Measurements from ENCODE around the gene NDUFB1. TPM values are rescaled to one million over a fixed set of nuclear protein-coding genes. Genes with fewer than 3 reads are reported as not detected.

NDUFB1 gene
- total RNA-seq, 1 donor from 2014 or later, result 60.8 TPM

- TF ChIP-seq, protein P1, sequence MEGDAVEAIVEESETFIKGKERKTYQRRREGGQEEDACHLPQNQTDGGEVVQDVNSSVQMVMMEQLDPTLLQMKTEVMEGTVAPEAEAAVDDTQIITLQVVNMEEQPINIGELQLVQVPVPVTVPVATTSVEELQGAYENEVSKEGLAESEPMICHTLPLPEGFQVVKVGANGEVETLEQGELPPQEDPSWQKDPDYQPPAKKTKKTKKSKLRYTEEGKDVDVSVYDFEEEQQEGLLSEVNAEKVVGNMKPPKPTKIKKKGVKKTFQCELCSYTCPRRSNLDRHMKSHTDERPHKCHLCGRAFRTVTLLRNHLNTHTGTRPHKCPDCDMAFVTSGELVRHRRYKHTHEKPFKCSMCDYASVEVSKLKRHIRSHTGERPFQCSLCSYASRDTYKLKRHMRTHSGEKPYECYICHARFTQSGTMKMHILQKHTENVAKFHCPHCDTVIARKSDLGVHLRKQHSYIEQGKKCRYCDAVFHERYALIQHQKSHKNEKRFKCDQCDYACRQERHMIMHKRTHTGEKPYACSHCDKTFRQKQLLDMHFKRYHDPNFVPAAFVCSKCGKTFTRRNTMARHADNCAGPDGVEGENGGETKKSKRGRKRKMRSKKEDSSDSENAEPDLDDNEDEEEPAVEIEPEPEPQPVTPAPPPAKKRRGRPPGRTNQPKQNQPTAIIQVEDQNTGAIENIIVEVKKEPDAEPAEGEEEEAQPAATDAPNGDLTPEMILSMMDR (IDR thresholded peaks at IDR 0.05; ENCODE audit: insufficient read depth, low read length, severe bottlenecking), result no peak
Measured at GRCh38 chr14:92122761-92123160, 1.3 kb upstream of the NDUFB1 start.

GRCh38 chr14:92122351-92122677 lies 808 bp upstream of the NDUFB1 start:
- FAIRE-seq, result no peak
- no peaks in the 10 kb centered on the region for H3K27me3 ChIP-seq (ENCODE audit: control insufficient read depth, insufficient read depth, low read length)
- H3K36me3 ChIP-seq (ENCODE audit: control insufficient read depth, insufficient read depth, low read length), result peaks cover 3% of the 10 kb centered on the region
- TF ChIP-seq, protein P1 (IDR thresholded peaks at IDR 0.05; ENCODE audit: insufficient read depth, low read length, severe bottlenecking), result no peak
- H3K4me3 ChIP-seq (ENCODE audit: low read depth, low read length), result peak overlapping the region; percentile 76
- peak; percentile 25 for DNase-seq (ENCODE audit: low read depth)

More at GRCh38 chr14:92122761-92123160, 1.3 kb upstream of the NDUFB1 start:
- FAIRE-seq (no peak), DNase-seq (ENCODE audit: low read depth) (no peak)
- Histone ChIP-seq H3K4me3 (ENCODE audit: low read depth, low read length) (peak overlapping the region; percentile 76), H3K27me3 (ENCODE audit: control insufficient read depth, insufficient read depth, low read length) (no peaks in the 10 kb centered on the region), H3K36me3 (ENCODE audit: control insufficient read depth, insufficient read depth, low read length) (peaks cover 4% of the 10 kb centered on the region)

- FAIRE-seq (no peak), DNase-seq (ENCODE audit: low read depth) (peak; percentile 18)
- H3K27me3 ChIP-seq (ENCODE audit: control insufficient read depth, insufficient read depth, low read length), result no peaks in the 10 kb centered on the region
- peaks cover 2% of the 10 kb centered on the region for H3K36me3 ChIP-seq (ENCODE audit: control insufficient read depth, insufficient read depth, low read length)
- TF ChIP-seq, protein P1 (IDR thresholded peaks at IDR 0.05; ENCODE audit: insufficient read depth, low read length, severe bottlenecking), result no peak
- H3K4me3 ChIP-seq (ENCODE audit: low read depth, low read length), result peak overlapping the region; percentile 76
Measured at GRCh38 chr14:92121207-92121669, 268 bp downstream of the NDUFB1 start.

DNA sequence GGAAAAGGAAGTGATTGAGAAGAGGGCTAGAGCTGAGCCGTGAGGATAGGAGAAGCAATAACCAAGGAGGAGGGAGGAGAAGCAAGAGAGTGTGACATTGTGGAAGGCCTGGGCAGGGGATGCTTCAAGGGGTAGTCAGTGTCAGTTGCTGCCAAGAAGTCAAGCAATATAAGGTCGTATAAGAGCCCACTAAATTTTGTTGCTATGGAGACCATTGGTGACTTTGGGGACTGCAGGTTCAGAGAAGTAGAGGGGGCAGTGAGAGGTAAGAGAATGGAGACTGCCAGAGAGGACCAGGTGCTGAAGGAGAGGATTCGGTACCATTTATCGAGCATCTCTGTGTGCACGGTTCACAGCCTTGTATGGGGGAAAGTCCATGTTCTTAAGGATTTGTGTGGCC lies 12.0 kb downstream of the NDUFB1 start:
- no peak for DNase-seq (ENCODE audit: low read depth)
- no peaks in the 10 kb centered on the region for H3K36me3 ChIP-seq (ENCODE audit: control insufficient read depth, insufficient read depth, low read length)
- no peak overlapping the region for H3K4me3 ChIP-seq (ENCODE audit: low read depth, low read length)
- no peak for FAIRE-seq
- TF ChIP-seq, protein P1 (IDR thresholded peaks at IDR 0.05; ENCODE audit: insufficient read depth, low read length, severe bottlenecking), result no peak
- no peaks in the 10 kb centered on the region for H3K27me3 ChIP-seq (ENCODE audit: control insufficient read depth, insufficient read depth, low read length)

- FAIRE-seq, result no peak
- no peak overlapping the region for H3K4me3 ChIP-seq (ENCODE audit: low read depth, low read length)
Measured at GRCh38 chr14:92108345-92109254, 12.9 kb downstream of the NDUFB1 start.

More at GRCh38 chr14:92108345-92109254, 12.9 kb downstream of the NDUFB1 start:
- DNase-seq (ENCODE audit: low read depth), result no peak
- Histone ChIP-seq H3K27me3 (ENCODE audit: control insufficient read depth, insufficient read depth, low read length) (no peaks in the 10 kb centered on the region), H3K36me3 (ENCODE audit: control insufficient read depth, insufficient read depth, low read length) (no peaks in the 10 kb centered on the region)
- TF ChIP-seq, protein P1 (IDR thresholded peaks at IDR 0.05; ENCODE audit: insufficient read depth, low read length, severe bottlenecking), result no peak

Measured in bronchial epithelial cell (primary cell).